ENCODE data around the gene PSME3IP1.

DNA sequence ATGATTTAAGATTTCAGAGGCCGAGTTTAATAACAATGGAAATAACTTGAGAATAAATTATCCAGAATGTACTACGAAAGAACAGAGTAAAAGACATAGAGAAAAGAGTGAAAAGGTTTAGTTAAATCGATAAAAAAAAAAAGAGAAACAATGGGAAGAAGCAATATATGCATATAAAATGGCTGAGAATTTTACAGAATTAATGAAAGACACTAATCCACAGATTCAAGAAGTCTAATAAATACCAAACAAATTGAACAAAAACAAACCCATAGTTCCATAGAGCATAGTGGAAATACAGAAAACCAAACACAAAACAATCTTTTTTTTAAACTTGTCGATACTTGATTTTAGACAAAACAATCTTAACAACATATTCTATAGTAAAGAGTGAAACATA, 1.7 kb downstream of the PSME3IP1 start:
- TF ChIP-seq POLR2AphosphoS5 (IDR thresholded peaks at IDR 0.05; ENCODE audit: low read depth, low read length), result no peak
- no peak for TF ChIP-seq REST (IDR thresholded peaks at IDR 0.05; ENCODE audit: insufficient read depth in 1 of 2, low read depth in 2 of 2, low read length in 2 of 2)
- no peak for TF ChIP-seq TAF1 (IDR thresholded peaks at IDR 0.05; ENCODE audit: borderline replicate concordance, insufficient read depth, low read length)

Data from PFSK-1 (cell line).